Left ventricle myocardium inferior (tissue), 1 donor: ENCODE data around the gene P2RY6. TPM values are rescaled to one million over a fixed set of nuclear protein-coding genes. Genes with fewer than 3 reads are reported as not detected.
A peak's percentile ranks its signal among the peaks of the same experiment; 100 is the strongest.

Experiments
- DNase-seq: peaks from one replicate; pipeline ENCODE4 v3.0.0-alpha.2; 2020
- H3K27ac ChIP-seq: fragments of 200-600 bp; replicated peaks from 2 replicates; pipeline ENCODE4 v1.8.0; 2021
- H3K27me3 ChIP-seq: fragments of 200-600 bp; 2 replicates; pipeline ENCODE4 v1.8.0; 2021; ENCODE audit warnings: low read depth
- H3K36me3 ChIP-seq: fragments of 200-600 bp; 2 replicates; pipeline ENCODE4 v1.8.0; 2021
- H3K4me1 ChIP-seq: fragments of 200-600 bp; 2 replicates; pipeline ENCODE4 v1.8.0; 2021
- H3K4me3 ChIP-seq: fragments of 200-600 bp; 2 replicates; pipeline ENCODE4 v1.8.0; 2021; ENCODE audit warnings: mild to moderate bottlenecking, moderate library complexity
- H3K9me3 ChIP-seq: fragments of 200-600 bp; replicated peaks from 2 replicates; pipeline ENCODE4 v1.8.0; 2021
- intact Hi-C: fragments of 100-400 bp; cut with micrococcal nuclease; formaldehyde crosslinking; loops from one replicate; pipeline ENCODE4 v1.11.0; 2022
- total RNA-seq: library from RNA; stranded (reverse); fragmentation: NEBNext Ultra II Directional; extraction: Animal tissue kit (Norgen Biotek cat#: 25700); gene quantifications from one replicate; pipeline ENCODE4 v1.2.1, GENCODE V29; 2021
- TF ChIP-seq, protein P1 (sequence below): fragments of 200-600 bp; IDR thresholded peaks from 2 replicates; pipeline ENCODE4 v1.8.0; 2021; ENCODE audit warnings: antibody characterized with exemption, mild to moderate bottlenecking, borderline replicate concordance
- donor health status: DM: no; HTN: yes; CAD: no; lungs with severe emphysema.

Gene P2RY6
- total RNA-seq, 1 donor from 2014 or later: 2.2 TPM

DNA sequence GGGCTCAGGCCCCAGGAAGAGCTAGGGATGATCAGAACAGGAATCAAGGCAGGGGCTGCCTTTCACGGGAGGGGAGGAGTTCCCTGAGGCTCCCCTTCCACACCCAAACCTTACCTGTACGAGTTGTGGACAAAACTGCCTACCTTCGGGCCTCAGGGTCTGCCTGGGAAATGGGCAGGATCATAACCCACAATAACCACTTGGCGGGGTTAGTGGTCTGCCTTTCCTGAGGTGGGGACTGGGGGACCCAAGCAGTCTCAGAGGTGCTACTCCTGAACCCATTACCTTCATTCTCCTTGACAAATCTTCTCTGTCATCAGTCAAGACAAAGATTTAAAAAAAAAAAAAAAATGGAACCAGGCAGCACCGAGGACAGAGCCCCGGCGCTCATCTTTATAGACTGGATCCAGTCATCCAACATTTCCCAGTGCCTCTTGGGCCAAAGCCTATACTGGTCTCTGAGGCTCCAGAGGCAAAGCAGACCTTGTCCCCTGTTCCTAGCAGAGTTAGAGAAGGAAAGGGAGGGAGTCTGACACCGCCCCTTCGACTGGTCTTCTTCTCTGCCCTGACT is 14.2 kb downstream of the P2RY6 start:
- no peaks in the 10 kb centered on the region for H3K27me3 ChIP-seq
- intact Hi-C loops: no loop called here
- H3K4me1 ChIP-seq: peaks cover 33% of the 10 kb centered on the region
- H3K9me3 ChIP-seq: no peaks in the 10 kb centered on the region
- no peak overlapping the region for H3K4me3 ChIP-seq
- H3K36me3 ChIP-seq: no peaks in the 10 kb centered on the region
- H3K27ac ChIP-seq: no peak overlapping the region
- TF ChIP-seq, protein P1, sequence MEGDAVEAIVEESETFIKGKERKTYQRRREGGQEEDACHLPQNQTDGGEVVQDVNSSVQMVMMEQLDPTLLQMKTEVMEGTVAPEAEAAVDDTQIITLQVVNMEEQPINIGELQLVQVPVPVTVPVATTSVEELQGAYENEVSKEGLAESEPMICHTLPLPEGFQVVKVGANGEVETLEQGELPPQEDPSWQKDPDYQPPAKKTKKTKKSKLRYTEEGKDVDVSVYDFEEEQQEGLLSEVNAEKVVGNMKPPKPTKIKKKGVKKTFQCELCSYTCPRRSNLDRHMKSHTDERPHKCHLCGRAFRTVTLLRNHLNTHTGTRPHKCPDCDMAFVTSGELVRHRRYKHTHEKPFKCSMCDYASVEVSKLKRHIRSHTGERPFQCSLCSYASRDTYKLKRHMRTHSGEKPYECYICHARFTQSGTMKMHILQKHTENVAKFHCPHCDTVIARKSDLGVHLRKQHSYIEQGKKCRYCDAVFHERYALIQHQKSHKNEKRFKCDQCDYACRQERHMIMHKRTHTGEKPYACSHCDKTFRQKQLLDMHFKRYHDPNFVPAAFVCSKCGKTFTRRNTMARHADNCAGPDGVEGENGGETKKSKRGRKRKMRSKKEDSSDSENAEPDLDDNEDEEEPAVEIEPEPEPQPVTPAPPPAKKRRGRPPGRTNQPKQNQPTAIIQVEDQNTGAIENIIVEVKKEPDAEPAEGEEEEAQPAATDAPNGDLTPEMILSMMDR: no peak
- DNase-seq: no peak

DNA sequence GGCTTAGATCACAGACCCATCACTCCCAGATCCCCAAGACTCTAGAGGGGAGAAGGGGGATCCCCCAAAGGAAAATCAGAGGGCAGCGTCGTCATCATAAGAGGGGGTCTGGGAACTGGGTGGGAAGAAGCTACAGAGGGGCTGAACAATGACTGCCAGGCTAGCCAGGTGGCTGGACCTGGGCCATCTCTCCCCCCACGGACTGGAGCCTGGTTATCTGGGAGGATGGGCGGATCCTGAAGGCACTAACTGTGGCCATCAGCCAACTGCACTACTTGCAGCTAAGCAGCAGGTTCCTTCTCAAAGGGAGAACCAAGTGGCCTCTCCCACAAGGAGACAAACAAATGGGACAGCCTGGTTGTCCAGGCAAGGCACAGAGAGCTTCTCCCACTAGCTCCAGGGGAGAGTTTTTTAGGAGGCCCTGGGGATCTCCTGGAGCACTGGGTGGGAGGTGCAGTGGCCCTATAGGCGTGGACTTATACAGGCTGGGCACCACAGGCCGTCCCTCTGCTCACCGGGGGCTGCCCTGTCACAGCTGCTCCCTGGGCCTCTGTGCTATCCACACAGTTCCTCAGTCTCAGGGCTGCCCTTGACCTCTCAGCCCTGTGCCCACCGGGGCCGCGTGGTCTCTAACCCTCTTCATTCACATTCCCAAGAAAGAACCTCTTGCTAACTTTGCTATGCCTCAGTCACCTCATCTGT is 15.4 kb downstream of the P2RY6 start:
- peak overlapping the region; percentile 71 for H3K27ac ChIP-seq
- intact Hi-C loops: no loop called here
- peaks cover 36% of the 10 kb centered on the region for H3K4me1 ChIP-seq
- no peaks in the 10 kb centered on the region for H3K9me3 ChIP-seq
- DNase-seq: no peak
- TF ChIP-seq, protein P1: no peak
- no peaks in the 10 kb centered on the region for H3K36me3 ChIP-seq
- H3K4me3 ChIP-seq: no peak overlapping the region
- H3K27me3 ChIP-seq: no peaks in the 10 kb centered on the region

DNA sequence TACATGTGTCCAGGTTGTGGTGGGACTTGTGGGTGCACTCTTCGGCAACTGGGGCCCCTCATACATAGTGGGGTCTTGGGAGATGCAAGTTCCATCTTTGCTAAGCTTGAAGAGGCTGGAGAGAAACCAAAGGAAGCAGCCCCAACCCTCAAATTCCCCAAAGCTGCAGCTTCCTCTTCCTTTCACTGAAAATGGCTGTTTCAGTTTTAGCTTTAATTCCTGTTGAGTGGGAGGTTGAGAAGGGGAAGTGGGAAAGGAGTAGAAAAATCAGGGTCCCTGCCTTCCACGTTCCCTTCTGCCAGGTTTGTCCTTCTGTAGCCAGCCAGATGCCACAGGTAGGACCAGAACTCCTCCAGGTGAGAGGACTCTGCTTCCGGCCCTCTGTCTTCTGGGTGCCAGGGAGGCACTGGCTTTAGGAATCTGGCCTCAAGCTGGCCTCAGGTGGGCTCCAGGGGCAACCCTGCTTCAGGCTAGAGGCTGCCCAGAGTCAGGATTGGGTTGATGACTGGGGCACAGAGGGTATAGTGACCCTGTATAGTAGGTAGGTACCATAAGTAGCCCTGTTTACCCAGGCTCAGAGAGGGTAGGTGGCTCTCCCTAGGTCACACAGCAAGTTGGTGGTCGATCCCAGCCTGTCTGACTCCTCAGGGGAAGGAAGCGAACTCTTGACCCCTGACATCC is 16.2 kb downstream of the P2RY6 start:
- no peaks in the 10 kb centered on the region for H3K27me3 ChIP-seq
- intact Hi-C loops: no loop called here
- H3K27ac ChIP-seq: peak overlapping the region; percentile 71
- no peak overlapping the region for H3K4me3 ChIP-seq
- H3K4me1 ChIP-seq: peaks cover 37% of the 10 kb centered on the region
- H3K36me3 ChIP-seq: no peaks in the 10 kb centered on the region
- no peaks in the 10 kb centered on the region for H3K9me3 ChIP-seq
- TF ChIP-seq, protein P1: no peak
- no peak for DNase-seq

DNA sequence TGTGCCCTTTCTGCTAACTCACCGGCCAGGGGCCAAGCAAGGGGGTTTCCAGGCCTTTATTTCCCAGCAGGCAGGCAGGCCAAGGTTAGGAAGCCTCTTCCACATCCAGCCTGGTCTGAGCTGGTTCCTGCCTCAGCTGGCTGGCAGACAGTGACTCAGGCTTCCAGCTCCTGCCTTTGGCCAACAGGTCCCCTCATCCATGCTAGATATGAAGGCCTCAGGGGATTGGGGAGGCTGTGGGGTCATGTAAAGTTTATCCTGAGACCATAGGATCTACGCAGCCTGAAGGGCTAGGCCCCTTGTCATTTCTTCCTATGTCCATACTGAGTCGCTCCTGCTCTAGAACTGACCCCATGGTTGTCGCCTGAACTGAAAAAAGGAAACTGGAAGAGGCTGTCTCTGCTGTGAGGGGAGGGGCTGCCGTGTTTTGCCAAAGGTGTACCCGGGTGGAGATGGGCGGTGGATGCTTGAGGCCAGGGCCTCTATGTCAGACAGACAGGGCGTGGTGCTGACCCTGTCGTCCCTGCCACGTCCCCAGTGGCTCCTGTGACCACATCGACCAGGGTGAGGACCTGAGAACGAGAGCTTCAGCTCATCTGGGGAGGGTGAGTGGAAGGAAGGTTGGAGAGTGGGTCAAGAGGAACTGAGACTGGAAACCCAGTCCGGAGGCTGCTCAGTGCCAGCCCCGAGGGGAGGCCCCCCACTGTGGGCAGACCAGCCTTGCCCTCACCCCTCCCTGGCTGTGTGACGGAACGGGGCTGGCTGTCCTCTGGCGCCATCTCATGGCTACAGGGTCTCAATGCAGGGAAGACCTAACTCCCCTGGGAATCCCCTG is 17.0 kb downstream of the P2RY6 start:
- peak; percentile 70 for DNase-seq
- peak overlapping the region; percentile 54 for H3K4me3 ChIP-seq
- H3K9me3 ChIP-seq: no peaks in the 10 kb centered on the region
- intact Hi-C loops: no loop called here
- no peaks in the 10 kb centered on the region for H3K36me3 ChIP-seq
- TF ChIP-seq, protein P1: peak; percentile 99
- H3K27me3 ChIP-seq: no peaks in the 10 kb centered on the region
- H3K4me1 ChIP-seq: peaks cover 37% of the 10 kb centered on the region
- peak overlapping the region; percentile 71 for H3K27ac ChIP-seq

DNA sequence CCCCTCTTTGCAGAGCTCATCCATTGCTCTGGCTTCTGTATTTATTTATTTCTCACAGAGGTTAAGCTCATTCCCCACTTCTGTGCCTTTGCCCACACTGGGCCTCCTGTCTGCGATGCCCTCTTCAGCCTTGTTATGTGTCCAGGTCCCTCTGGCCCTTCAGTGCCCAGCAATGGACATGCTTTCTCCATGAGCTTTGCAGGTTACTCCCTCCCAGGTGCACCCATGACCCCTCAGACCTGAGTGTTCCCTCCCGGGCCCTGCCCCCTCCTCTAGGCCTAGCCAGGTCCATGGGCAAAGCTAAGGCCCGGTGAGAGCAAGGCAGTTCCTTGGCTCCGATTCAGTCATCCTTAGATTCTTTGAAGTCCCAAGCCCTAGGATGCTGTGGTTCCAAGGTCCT is 18.4 kb downstream of the P2RY6 start:
- no peaks in the 10 kb centered on the region for H3K36me3 ChIP-seq
- H3K4me1 ChIP-seq: peaks cover 41% of the 10 kb centered on the region
- intact Hi-C loops: no loop called here

More for the DNA sequence above, 18.4 kb downstream of the P2RY6 start:
- H3K9me3 ChIP-seq: no peaks in the 10 kb centered on the region
- no peak overlapping the region for H3K27ac ChIP-seq
- H3K27me3 ChIP-seq: no peaks in the 10 kb centered on the region
- H3K4me3 ChIP-seq: no peak overlapping the region
- DNase-seq: no peak
- TF ChIP-seq, protein P1: no peak
